SK-N-SH (cell line): ENCODE results near the gene PRKD3. TPM values are rescaled to one million over a fixed set of nuclear protein-coding genes. Genes with fewer than 3 reads are reported as not detected.

Experiments used
- CTCF ChIA-PET: fragments of 300-600, 350-600 bp; formaldehyde crosslinking; extraction: SDS; loops from one replicate; lab custom pipeline; 2021; lab: Yijun Ruan, JAX
- POLR2A ChIA-PET: fragments of 350-600 bp; sonication (Branson Sonifier 250); formaldehyde crosslinking; extraction: SDS; loops from one replicate; lab custom pipeline; 2020; ENCODE audit warnings: antibody characterized with exemption, inconsistent platforms; lab: Yijun Ruan, JAX
- DNase-seq: peaks from one replicate; pipeline ENCODE4 v3.0.0; 2012
- H2AFZ ChIP-seq: fragments of 200-600 bp; sonication (generic); 2 replicates; pipeline ENCODE4 v1.8.1; 2016; ENCODE audit warnings: antibody characterized with exemption, mild to moderate bottlenecking, low read depth
- H3F3A ChIP-seq: fragments of 200-600 bp; sonication (generic); replicated peaks from 2 replicates; pipeline ENCODE3; 2016; ENCODE audit warnings: antibody characterized with exemption, mild to moderate bottlenecking; ENCODE audit not compliant: insufficient read depth
- H3K27ac ChIP-seq, 2 experiments: fragments of 200-500 bp in 1 of 2; fragments of 200-600 bp in 1 of 2; sonication (Bioruptor generic) in 1 of 2; sonication (generic), shearing (Covaris generic) in 1 of 2; 2 replicates each; pipeline versions ENCODE4 v1.5.1 to v1.6.1; 2014 to 2016; ENCODE audit warnings: low read depth in 2 of 2, inconsistent platforms in 1 of 2, low read length in 1 of 2, mild to moderate bottlenecking in 1 of 2, mixed read lengths in 1 of 2
- H3K27me3 ChIP-seq: fragments of 200-600 bp; sonication (generic), shearing (Covaris generic); 2 replicates; pipeline ENCODE4 v1.6.1; 2016; ENCODE audit warnings: mixed run types; ENCODE audit not compliant: insufficient read depth
- H3K36me3 ChIP-seq, 2 experiments: fragments of 200-500 bp in 1 of 2; fragments of 200-600 bp in 1 of 2; sonication (Bioruptor generic) in 1 of 2; sonication (generic) in 1 of 2; replicated peaks in 1 of 2; 2 replicates each; pipeline versions ENCODE3 to v1.5.1; 2014 to 2016; ENCODE audit warnings: low read length in 1 of 2, mild to moderate bottlenecking in 1 of 2; ENCODE audit not compliant: insufficient read depth in 2 of 2, control insufficient read depth in 1 of 2
- H3K4me1 ChIP-seq, 2 experiments: fragments of 200-500 bp in 1 of 2; fragments of 200-600 bp in 1 of 2; sonication (Bioruptor generic) in 1 of 2; sonication (generic), shearing (Covaris generic) in 1 of 2; 2 replicates each; pipeline versions ENCODE4 v1.5.1 to v1.6.1; 2014 to 2016; ENCODE audit warnings: low read depth in 1 of 2, low read length in 1 of 2, mixed run types in 1 of 2; ENCODE audit not compliant: insufficient read depth in 2 of 2, control insufficient read depth in 1 of 2
- H3K4me2 ChIP-seq: fragments of 200-600 bp; sonication (generic), shearing (Covaris generic); 2 replicates; pipeline ENCODE4 v1.6.1; 2017; ENCODE audit warnings: mixed run types
- H3K4me3 ChIP-seq, 2 experiments: fragments of 200-500 bp in 1 of 2; fragments of 200-600 bp in 1 of 2; sonication (Bioruptor generic) in 1 of 2; sonication (generic), shearing (Covaris generic) in 1 of 2; 2 replicates each; pipeline versions ENCODE4 v1.5.1 to v1.8.1; 2014 to 2016; ENCODE audit warnings: low read depth in 2 of 2, inconsistent platforms in 1 of 2, low read length in 1 of 2, mild to moderate bottlenecking in 1 of 2, mixed read lengths in 1 of 2, moderate library complexity in 1 of 2
- H3K79me2 ChIP-seq: fragments of 200-600 bp; sonication (generic); 2 replicates; pipeline ENCODE4 v1.8.1; 2017; ENCODE audit warnings: mild to moderate bottlenecking; ENCODE audit not compliant: insufficient read depth
- H3K9ac ChIP-seq: fragments of 200-600 bp; sonication (generic); 2 replicates; pipeline ENCODE4 v1.6.1; 2017; ENCODE audit warnings: mixed run types
- H3K9me2 ChIP-seq: fragments of 200-600 bp; sonication (generic); 2 replicates; pipeline ENCODE4 v1.6.1; 2017; ENCODE audit warnings: mixed run types
- H3K9me3 ChIP-seq: fragments of 200-600 bp; sonication (generic); 2 replicates; pipeline ENCODE4 v1.6.1; 2017; ENCODE audit warnings: mixed run types, mild to moderate bottlenecking, moderate library complexity
- H4K20me1 ChIP-seq: fragments of 200-600 bp; sonication (generic); 2 replicates; pipeline ENCODE4 v1.6.1; 2017; ENCODE audit warnings: mild to moderate bottlenecking, mixed run types; ENCODE audit not compliant: insufficient read depth
- CHD2 ChIP-seq: fragments of 150-350 bp; IDR thresholded peaks from 2 replicates; pipeline ENCODE4 v1.6.1; 2018; ENCODE audit warnings: low read length; ENCODE audit not compliant: partially characterized antibody
- EP300 ChIP-seq, 2 experiments: IDR thresholded peaks; 2 replicates each; pipeline versions ENCODE4 v1.4.0 to v1.6.1; 2012; ENCODE audit warnings: borderline replicate concordance in 1 of 2, low read depth in 1 of 2, low read length in 1 of 2
- EZH2phosphoT487 ChIP-seq: fragments of 200-600 bp; sonication (generic); IDR thresholded peaks from 2 replicates; pipeline ENCODE4 v1.6.1; 2017; ENCODE audit warnings: low read depth, mixed run types, mild to moderate bottlenecking, antibody characterized with exemption, moderate library complexity, borderline replicate concordance
- FOSL2 ChIP-seq: IDR thresholded peaks from 2 replicates; pipeline ENCODE4 v1.4.0; 2012; ENCODE audit warnings: low read depth, mild to moderate bottlenecking, moderate library complexity, borderline replicate concordance
- FOXJ3 ChIP-seq: sonication (generic); formaldehyde crosslinking; IDR thresholded peaks from 2 replicates; pipeline ENCODE4 v1.5.1; 2020; ENCODE audit warnings: mild to moderate bottlenecking, missing genetic modification reagents
- IRF3 ChIP-seq: fragments of 150-350 bp; IDR thresholded peaks from 2 replicates; pipeline ENCODE4 v1.6.1; 2016; ENCODE audit warnings: mild to moderate bottlenecking, low read depth, low read length
- JUND ChIP-seq: IDR thresholded peaks from 2 replicates; pipeline ENCODE4 v1.4.0; 2012
- MEF2A ChIP-seq: IDR thresholded peaks from 2 replicates; pipeline ENCODE4 v1.4.0; 2012; ENCODE audit warnings: low read depth, borderline replicate concordance
- NFIC ChIP-seq: IDR thresholded peaks from 2 replicates; pipeline ENCODE4 v1.4.0; 2012; ENCODE audit warnings: borderline replicate concordance
- POLR2AphosphoS5 ChIP-seq: IDR thresholded peaks from 2 replicates; pipeline ENCODE4 v1.6.1; 2012; ENCODE audit warnings: low read depth, low read length
- RAD21 ChIP-seq: IDR thresholded peaks from 2 replicates; pipeline ENCODE4 v1.6.1; 2012; ENCODE audit warnings: mild to moderate bottlenecking, low read length
- REST ChIP-seq: IDR thresholded peaks from 2 replicates; pipeline ENCODE4 v1.6.1; 2012; ENCODE audit warnings: mild to moderate bottlenecking, low read depth, low read length, moderate library complexity
- RXRA ChIP-seq: IDR thresholded peaks from 2 replicates; pipeline ENCODE4 v1.4.0; 2012; ENCODE audit warnings: low read depth, mild to moderate bottlenecking, borderline replicate concordance
- TAF1 ChIP-seq: IDR thresholded peaks from 2 replicates; pipeline ENCODE4 v1.6.1; 2012; ENCODE audit warnings: low read depth, mild to moderate bottlenecking, low read length, moderate library complexity, borderline replicate concordance
- YY1 ChIP-seq: IDR thresholded peaks from 2 replicates; pipeline ENCODE4 v1.4.0; 2012; ENCODE audit warnings: low read depth, mild to moderate bottlenecking
- WGBS: methylation state at CpG from one replicate; pipeline ENCODE4 v1.1.6; 2017; ENCODE audit warnings: low lambda C conversion rate; 5-methylcytosine and 5-hydroxymethylcytosine counted together
- polyA plus RNA-seq, 3 experiments: library from polyadenylated mRNA; depleted of rRNA; stranded (reverse); fragments of >200 nt; gene quantifications; 2 replicates each; pipeline ENCODE4 v1.2.3, GENCODE V29; 2012
- TF ChIP-seq, protein P1 (sequence below): IDR thresholded peaks from 2 replicates; pipeline ENCODE4 v1.4.0; 2012; ENCODE audit warnings: low read depth
- TF ChIP-seq, protein P2 (sequence below): IDR thresholded peaks from 2 replicates; pipeline ENCODE4 v1.4.0; 2012; ENCODE audit warnings: low read depth, borderline replicate concordance

PRKD3 gene
- polyA plus RNA-seq, 1 of the 3 experiments (the other 2 are of a cell fraction) = 15.9 TPM

GRCh38 chr2:37317746-37318145 lies 6.9 kb downstream of the PRKD3 start:
- H3K27me3 ChIP-seq = no peaks in the 10 kb centered on the region
- ChIA-PET CTCF (interaction anchor here (0.7 to 2.1 kb wide), 5 partner anchors 13 to 515 kb away, joined by 3 to 5 read pairs (median 4); no protein-coding TSS in a partner anchor), POLR2A (no interaction called here)
- peaks cover 50% of the 10 kb centered on the region for H4K20me1 ChIP-seq
- H3K79me2 ChIP-seq = peaks cover 98% of the 10 kb centered on the region
- no peak overlapping the region; a peak in 1 of 4 replicates for H3K27ac ChIP-seq
- no peak for DNase-seq
- H3F3A ChIP-seq = peaks cover 3% of the 10 kb centered on the region
- H3K4me3 ChIP-seq = no peak overlapping the region
- no peak overlapping the region for H2AFZ ChIP-seq
- peaks cover 46 to 47% of the 10 kb centered on the region in 2 experiments for H3K36me3 ChIP-seq
- WGBS = 95% methylated on average over 1 of the region's 1 CpG
- H3K9me3 ChIP-seq = no peaks in the 10 kb centered on the region
- TF ChIP-seq RXRA (no peak), POLR2AphosphoS5 (no peak), MEF2A (no peak), IRF3 (no peak), CHD2 (no peak), YY1 (no peak), EP300 (IDR thresholded peaks at IDR 0.05; ENCODE audit: borderline replicate concordance in 1 of 2, low read depth in 1 of 2, low read length in 1 of 2) (no peak), FOSL2 (no peak), NFIC (no peak), TAF1 (no peak), FOXJ3 (CRISPR knock-in tag) (no peak), EZH2phosphoT487 (no peak), JUND (no peak), RAD21 (no peak), REST (no peak)
- TF ChIP-seq, protein P1, sequence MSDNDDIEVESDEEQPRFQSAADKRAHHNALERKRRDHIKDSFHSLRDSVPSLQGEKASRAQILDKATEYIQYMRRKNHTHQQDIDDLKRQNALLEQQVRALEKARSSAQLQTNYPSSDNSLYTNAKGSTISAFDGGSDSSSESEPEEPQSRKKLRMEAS = no peak
- TF ChIP-seq, protein P2, sequence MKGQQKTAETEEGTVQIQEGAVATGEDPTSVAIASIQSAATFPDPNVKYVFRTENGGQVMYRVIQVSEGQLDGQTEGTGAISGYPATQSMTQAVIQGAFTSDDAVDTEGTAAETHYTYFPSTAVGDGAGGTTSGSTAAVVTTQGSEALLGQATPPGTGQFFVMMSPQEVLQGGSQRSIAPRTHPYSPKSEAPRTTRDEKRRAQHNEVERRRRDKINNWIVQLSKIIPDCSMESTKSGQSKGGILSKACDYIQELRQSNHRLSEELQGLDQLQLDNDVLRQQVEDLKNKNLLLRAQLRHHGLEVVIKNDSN = no peak
- no peak overlapping the region for H3K9ac ChIP-seq
- H3K9me2 ChIP-seq = no peaks in the 10 kb centered on the region
- no peak overlapping the region for H3K4me2 ChIP-seq
- H3K4me1 ChIP-seq = peaks cover 20 to 39% of the 10 kb centered on the region in 2 experiments; a peak in 3 of 4 replicates
